SK-N-SH (cell line): ENCODE measurements around the gene ARL8A. TPM values are rescaled to one million over a fixed set of nuclear protein-coding genes. Genes with fewer than 3 reads are reported as not detected.

ENCODE experiments used
- CTCF ChIA-PET: fragments of 300-600, 350-600 bp; formaldehyde crosslinking; extraction: SDS; loops from one replicate; lab custom pipeline; 2021; lab: Yijun Ruan, JAX
- POLR2A ChIA-PET: fragments of 350-600 bp; sonication (Branson Sonifier 250); formaldehyde crosslinking; extraction: SDS; loops from one replicate; lab custom pipeline; 2020; ENCODE audit warnings: antibody characterized with exemption, inconsistent platforms; lab: Yijun Ruan, JAX
- DNase-seq: peaks from one replicate; pipeline ENCODE4 v3.0.0; 2012
- H2AFZ ChIP-seq: fragments of 200-600 bp; sonication (generic); 2 replicates; pipeline ENCODE4 v1.8.1; 2016; ENCODE audit warnings: antibody characterized with exemption, mild to moderate bottlenecking, low read depth
- H3F3A ChIP-seq: fragments of 200-600 bp; sonication (generic); replicated peaks from 2 replicates; pipeline ENCODE3; 2016; ENCODE audit warnings: antibody characterized with exemption, mild to moderate bottlenecking; ENCODE audit not compliant: insufficient read depth
- H3K27ac ChIP-seq, 2 experiments: fragments of 200-500 bp in 1 of 2; fragments of 200-600 bp in 1 of 2; sonication (Bioruptor generic) in 1 of 2; sonication (generic), shearing (Covaris generic) in 1 of 2; 2 replicates each; pipeline versions ENCODE4 v1.5.1 to v1.6.1; 2014 to 2016; ENCODE audit warnings: low read depth in 2 of 2, inconsistent platforms in 1 of 2, low read length in 1 of 2, mild to moderate bottlenecking in 1 of 2, mixed read lengths in 1 of 2
- H3K27me3 ChIP-seq: fragments of 200-600 bp; sonication (generic), shearing (Covaris generic); 2 replicates; pipeline ENCODE4 v1.6.1; 2016; ENCODE audit warnings: mixed run types; ENCODE audit not compliant: insufficient read depth
- H3K36me3 ChIP-seq, 2 experiments: fragments of 200-500 bp in 1 of 2; fragments of 200-600 bp in 1 of 2; sonication (Bioruptor generic) in 1 of 2; sonication (generic) in 1 of 2; replicated peaks in 1 of 2; 2 replicates each; pipeline versions ENCODE3 to v1.5.1; 2014 to 2016; ENCODE audit warnings: low read length in 1 of 2, mild to moderate bottlenecking in 1 of 2; ENCODE audit not compliant: insufficient read depth in 2 of 2, control insufficient read depth in 1 of 2
- H3K4me1 ChIP-seq, 2 experiments: fragments of 200-500 bp in 1 of 2; fragments of 200-600 bp in 1 of 2; sonication (Bioruptor generic) in 1 of 2; sonication (generic), shearing (Covaris generic) in 1 of 2; 2 replicates each; pipeline versions ENCODE4 v1.5.1 to v1.6.1; 2014 to 2016; ENCODE audit warnings: low read depth in 1 of 2, low read length in 1 of 2, mixed run types in 1 of 2; ENCODE audit not compliant: insufficient read depth in 2 of 2, control insufficient read depth in 1 of 2
- H3K4me2 ChIP-seq: fragments of 200-600 bp; sonication (generic), shearing (Covaris generic); 2 replicates; pipeline ENCODE4 v1.6.1; 2017; ENCODE audit warnings: mixed run types
- H3K4me3 ChIP-seq, 2 experiments: fragments of 200-500 bp in 1 of 2; fragments of 200-600 bp in 1 of 2; sonication (Bioruptor generic) in 1 of 2; sonication (generic), shearing (Covaris generic) in 1 of 2; 2 replicates each; pipeline versions ENCODE4 v1.5.1 to v1.8.1; 2014 to 2016; ENCODE audit warnings: low read depth in 2 of 2, inconsistent platforms in 1 of 2, low read length in 1 of 2, mild to moderate bottlenecking in 1 of 2, mixed read lengths in 1 of 2, moderate library complexity in 1 of 2
- H3K79me2 ChIP-seq: fragments of 200-600 bp; sonication (generic); 2 replicates; pipeline ENCODE4 v1.8.1; 2017; ENCODE audit warnings: mild to moderate bottlenecking; ENCODE audit not compliant: insufficient read depth
- H3K9ac ChIP-seq: fragments of 200-600 bp; sonication (generic); 2 replicates; pipeline ENCODE4 v1.6.1; 2017; ENCODE audit warnings: mixed run types
- H3K9me2 ChIP-seq: fragments of 200-600 bp; sonication (generic); 2 replicates; pipeline ENCODE4 v1.6.1; 2017; ENCODE audit warnings: mixed run types
- H3K9me3 ChIP-seq: fragments of 200-600 bp; sonication (generic); 2 replicates; pipeline ENCODE4 v1.6.1; 2017; ENCODE audit warnings: mixed run types, mild to moderate bottlenecking, moderate library complexity
- H4K20me1 ChIP-seq: fragments of 200-600 bp; sonication (generic); 2 replicates; pipeline ENCODE4 v1.6.1; 2017; ENCODE audit warnings: mild to moderate bottlenecking, mixed run types; ENCODE audit not compliant: insufficient read depth
- CHD2 ChIP-seq: fragments of 150-350 bp; IDR thresholded peaks from 2 replicates; pipeline ENCODE4 v1.6.1; 2018; ENCODE audit warnings: low read length; ENCODE audit not compliant: partially characterized antibody
- CTCF ChIP-seq: fragments of 200-600 bp; sonication (generic); IDR thresholded peaks from 2 replicates; pipeline ENCODE4 v1.6.1; 2017; ENCODE audit warnings: antibody characterized with exemption, mild to moderate bottlenecking, moderate library complexity
- EP300 ChIP-seq, 2 experiments: IDR thresholded peaks; 2 replicates each; pipeline versions ENCODE4 v1.4.0 to v1.6.1; 2012; ENCODE audit warnings: borderline replicate concordance in 1 of 2, low read depth in 1 of 2, low read length in 1 of 2
- EZH2phosphoT487 ChIP-seq: fragments of 200-600 bp; sonication (generic); IDR thresholded peaks from 2 replicates; pipeline ENCODE4 v1.6.1; 2017; ENCODE audit warnings: low read depth, mixed run types, mild to moderate bottlenecking, antibody characterized with exemption, moderate library complexity, borderline replicate concordance
- FOXJ3 ChIP-seq: sonication (generic); formaldehyde crosslinking; IDR thresholded peaks from 2 replicates; pipeline ENCODE4 v1.5.1; 2020; ENCODE audit warnings: mild to moderate bottlenecking, missing genetic modification reagents
- FOXM1 ChIP-seq: IDR thresholded peaks from 2 replicates; pipeline ENCODE4 v1.4.0; 2012; ENCODE audit warnings: low read depth, mild to moderate bottlenecking
- GATA2 ChIP-seq: sonication (generic); formaldehyde crosslinking; IDR thresholded peaks from 2 replicates; pipeline ENCODE4 v1.5.0; 2020; ENCODE audit warnings: mild to moderate bottlenecking, missing genetic modification reagents
- NRF1 ChIP-seq: IDR thresholded peaks from 2 replicates; pipeline ENCODE4 v1.6.1; 2012; ENCODE audit warnings: low read depth, mild to moderate bottlenecking, low read length
- RXRA ChIP-seq: IDR thresholded peaks from 2 replicates; pipeline ENCODE4 v1.4.0; 2012; ENCODE audit warnings: low read depth, mild to moderate bottlenecking, borderline replicate concordance
- USF2 ChIP-seq: fragments of 150-350 bp; IDR thresholded peaks from 2 replicates; pipeline ENCODE4 v1.6.1; 2017; ENCODE audit warnings: antibody characterized with exemption, low read length, low read depth, borderline replicate concordance
- YY1 ChIP-seq: IDR thresholded peaks from 2 replicates; pipeline ENCODE4 v1.4.0; 2012; ENCODE audit warnings: low read depth, mild to moderate bottlenecking
- ZBTB33 ChIP-seq: IDR thresholded peaks from 2 replicates; pipeline ENCODE4 v1.4.0; 2012; ENCODE audit warnings: low read depth, borderline replicate concordance
- WGBS: methylation state at CpG from one replicate; pipeline ENCODE4 v1.1.6; 2017; ENCODE audit warnings: low lambda C conversion rate; 5-methylcytosine and 5-hydroxymethylcytosine counted together
- polyA plus RNA-seq, 3 experiments: library from polyadenylated mRNA; depleted of rRNA; stranded (reverse); fragments of >200 nt; gene quantifications; 2 replicates each; pipeline ENCODE4 v1.2.3, GENCODE V29; 2012

The ARL8A gene
- polyA plus RNA-seq, 1 of the 3 experiments (the other 2 are of a cell fraction), result 66.9 TPM

GRCh38 chr1:202122639-202123335, 21.8 kb downstream of the ARL8A start, which contains the start of gene GPR37L1 (continued):
- TF ChIP-seq YY1 (no peak), ZBTB33 (no peak)

GRCh38 chr1:202121006-202121405, 23.5 kb downstream of the ARL8A start:
- Histone ChIP-seq H3K4me2 (no peak overlapping the region), H3K27ac (no peak overlapping the region)
- DNase-seq, result no peak
- TF ChIP-seq FOXM1 (no peak), EP300 (IDR thresholded peaks at IDR 0.05; ENCODE audit: borderline replicate concordance in 1 of 2, low read depth in 1 of 2, low read length in 1 of 2) (no peak), USF2 (no peak), FOXJ3 (CRISPR knock-in tag) (no peak)
- TF ChIP-seq, all 33 proteins: peak for 0
- Histone ChIP-seq H3K27me3 (no peaks in the 10 kb centered on the region), H3F3A (peaks cover 3% of the 10 kb centered on the region), H3K36me3 (no peaks in the 10 kb centered on the region), H3K4me3 (no peak overlapping the region), H3K4me1 (peaks cover 0 to 9% of the 10 kb centered on the region in 2 experiments; a peak in 1 of 4 replicates), H4K20me1 (no peaks in the 10 kb centered on the region), H3K79me2 (no peaks in the 10 kb centered on the region), H2AFZ (no peak overlapping the region), H3K9me2 (no peaks in the 10 kb centered on the region), H3K9me3 (no peaks in the 10 kb centered on the region), H3K9ac (no peak overlapping the region)
- ChIA-PET POLR2A (no interaction called here), CTCF (interaction anchor here (0.9 to 12.0 kb wide), 7 partner anchors 12 to 225 kb away, joined by 3 to 411 read pairs (median 7); partner anchors contain the start of genes ELF3 and RNPEP)
- WGBS, result 68% methylated on average over 7 of the region's 7 CpGs

GRCh38 chr1:202117898-202118371, 26.6 kb downstream of the ARL8A start:
- Histone ChIP-seq H3K27ac (no peak overlapping the region), H3K9me3 (no peaks in the 10 kb centered on the region), H3K4me2 (no peak overlapping the region), H4K20me1 (no peaks in the 10 kb centered on the region), H2AFZ (no peak overlapping the region), H3K4me1 (peaks cover 5 to 13% of the 10 kb centered on the region in 2 experiments; a peak in 2 of 4 replicates), H3K4me3 (no peak overlapping the region), H3F3A (no peaks in the 10 kb centered on the region), H3K36me3 (no peaks in the 10 kb centered on the region), H3K9me2 (no peaks in the 10 kb centered on the region), H3K27me3 (no peaks in the 10 kb centered on the region), H3K79me2 (no peaks in the 10 kb centered on the region), H3K9ac (no peak overlapping the region)
- no peak for DNase-seq
- ChIA-PET POLR2A (interaction anchor here (0.9 kb wide), 1 partner anchor 107 kb away, joined by 5 read pairs; no protein-coding TSS in a partner anchor), CTCF (interaction anchor here (0.7 to 12.0 kb wide), 22 partner anchors 7 to 222 kb away, joined by 3 to 411 read pairs (median 5); partner anchors contain the start of genes ELF3 and RNPEP)
- WGBS, result 91% methylated on average over 9 of the region's 10 CpGs
- TF ChIP-seq CHD2 (no peak), CTCF (no peak), NRF1 (no peak), RXRA (no peak), GATA2 (CRISPR knock-in tag) (no peak), YY1 (no peak), EZH2phosphoT487 (no peak)
